Stomach (tissue), 9 donors: ENCODE data around the gene MATN1. TPM values are rescaled to one million over a fixed set of nuclear protein-coding genes. Genes with fewer than 3 reads are reported as not detected.

ENCODE experiments used
- DNase-seq, 2 donors: peaks; one replicate each; pipeline versions ENCODE4 v3.0.0 to v3.0.0-alpha.2; 2013 to 2019
- H3K27ac ChIP-seq, 5 donors: fragments of 200-600 bp in 4 of 5; sonication (generic) in 4 of 5; one replicate each; pipeline ENCODE4 v1.5.1; 2013 to 2019; ENCODE audit warnings: mild to moderate bottlenecking in 1 of 5, moderate library complexity in 1 of 5
- H3K27me3 ChIP-seq, 3 donors: fragments of 200-600 bp; sonication (generic); one replicate each; pipeline ENCODE4 v1.5.1; 2017 to 2019; ENCODE audit warnings: mixed run types in 1 of 3
- H3K36me3 ChIP-seq, 4 donors: fragments of 200-600 bp; sonication (generic); 1 replicate in 3 of 4; 2 replicates in 1 of 4; pipeline ENCODE4 v1.5.1; 2016 to 2019
- H3K4me1 ChIP-seq, 4 donors: fragments of 200-600 bp; sonication (generic); one replicate each; pipeline ENCODE4 v1.5.1; 2016 to 2019
- H3K4me3 ChIP-seq, 4 donors: fragments of 200-600 bp; sonication (generic) in 3 of 4; one replicate each; pipeline ENCODE4 v1.5.1; 2016 to 2019; ENCODE audit warnings: mild to moderate bottlenecking in 1 of 4
- H3K9me3 ChIP-seq, 4 donors: fragments of 200-600 bp; sonication (generic); one replicate each; pipeline ENCODE4 v1.5.1; 2016 to 2019
- CTCF ChIP-seq, 7 experiments: fragments of 450-650 bp in 4 of 7; fragments of 200-600 bp in 3 of 7; sonication (generic) in 3 of 7; IDR thresholded peaks; one replicate each; pipeline ENCODE4 v1.5.1; 2016 to 2019; ENCODE audit warnings: antibody characterized with exemption in 7 of 7, control low read depth in 2 of 7, mild to moderate bottlenecking in 1 of 7
- EP300 ChIP-seq: sonication (generic); formaldehyde crosslinking; IDR thresholded peaks from one replicate; pipeline ENCODE4 v1.6.1; 2017; ENCODE audit warnings: antibody characterized with exemption
- POLR2A ChIP-seq, 4 donors: fragments of 450-650 bp; IDR thresholded peaks; one replicate each; pipeline ENCODE4 v1.6.1; 2016; ENCODE audit warnings: antibody characterized with exemption in 4 of 4, control low read depth in 2 of 4, mild to moderate bottlenecking in 1 of 4, moderate library complexity in 1 of 4
- POLR2AphosphoS5 ChIP-seq, 3 donors: sonication (generic); formaldehyde crosslinking; IDR thresholded peaks; one replicate each; pipeline ENCODE4 v1.6.1; 2016; ENCODE audit warnings: antibody characterized with exemption in 3 of 3
- WGBS, 5 donors: extraction: QIAGEN DNeasy Blood & Tissue Kit in 3 of 5; methylation state at CpG; one replicate each; pipeline versions ENCODE4 v1.1.5 to v1.1.7; 2013 to 2018; 5-methylcytosine and 5-hydroxymethylcytosine counted together
- intact Hi-C: fragments of 100-400 bp; cut with DNase I; formaldehyde crosslinking; loops from one replicate; pipeline ENCODE4 v1.15.1; 2023; ENCODE audit warnings: low total_unique reads
- polyA plus RNA-seq, 3 donors: library from polyadenylated mRNA; stranded (reverse); fragments of 200-250 nt; gene quantifications; one replicate each; pipeline ENCODE4 v1.2.3, GENCODE V29; 2013
- total RNA-seq, 5 donors: library from RNA; depleted of rRNA; stranded (reverse); fragments of >200 nt; gene quantifications; one replicate each; pipeline versions ENCODE4 v1.1.0 to v1.2.3, GENCODE V29; 2014 to 2016
- donor health status: healthy with polysubstance abuse.
- donor health status: Bipolar disorder and iron deficiency.
- donor health status: healthy.

The MATN1 gene
- total and polyA plus RNA-seq, 8 donors: 1.7 TPM; not detected in 7

- Histone ChIP-seq H3K4me3 (peak overlapping the region; percentile 35 to 59 (median 58)), H3K27me3 (no peaks in the 10 kb centered on the region), H3K36me3 (peaks cover 0 to 21% (median 17%) of the 10 kb centered on the region in 4 donors), H3K27ac (peak overlapping the region in 4 of 5 donors; percentile 97 to 100 (median 100)), H3K4me1 (peaks cover 12 to 35% (median 14%) of the 10 kb centered on the region in 4 donors), H3K9me3 (peaks cover 0 to 8% (median 0%) of the 10 kb centered on the region in 4 donors)
- 33 to 60% (median 37%) methylated on average over 12 to 21 of the region's 21 CpGs for WGBS, 5 donors
- no peak for DNase-seq
- peak in 1 of 7 experiments; percentile 23 for TF ChIP-seq CTCF (IDR thresholded peaks at IDR 0.05)
- peak in 1 of 3 donors; percentile 41 for TF ChIP-seq POLR2AphosphoS5 (IDR thresholded peaks at IDR 0.05)
- TF ChIP-seq EP300: no peak
- no peak for TF ChIP-seq POLR2A (IDR thresholded peaks at IDR 0.05)
- intact Hi-C loops: loop anchor here (2.0 to 5.0 kb wide), 2 partner anchors 59 to 193 kb away; no protein-coding TSS in a partner anchor
Observed at GRCh38 chr1:30719406-30720270, 3.7 kb downstream of the MATN1 start.

GRCh38 chr1:30718636-30719405 is 4.6 kb downstream of the MATN1 start:
- TF ChIP-seq POLR2A (IDR thresholded peaks at IDR 0.05) (peak in 2 of 4 donors; percentile 72 to 77), POLR2AphosphoS5 (IDR thresholded peaks at IDR 0.05) (peak; percentile 94 to 98 (median 96)), CTCF (IDR thresholded peaks at IDR 0.05) (peak in 6 of 7 experiments; percentile 96 to 99 (median 98)), EP300 (no peak)
- peaks cover 0 to 8% (median 0%) of the 10 kb centered on the region in 4 donors for H3K9me3 ChIP-seq
- H3K4me1 ChIP-seq: peaks cover 14 to 39% (median 16%) of the 10 kb centered on the region in 4 donors
- no peaks in the 10 kb centered on the region for H3K27me3 ChIP-seq
- H3K36me3 ChIP-seq: peaks cover 0 to 13% (median 10%) of the 10 kb centered on the region in 4 donors
- peak overlapping the region; percentile 35 to 59 (median 58) for H3K4me3 ChIP-seq
- peak overlapping the region; percentile 97 to 100 (median 100) for H3K27ac ChIP-seq
- 0 to 1% (median 0%) methylated on average over 3 to 66 of the region's 66 CpGs for WGBS, 5 donors
- intact Hi-C loops: no loop called here
- peak; percentile 81 to 99 for DNase-seq

- peak overlapping the region; percentile 76 to 100 (median 100) for H3K27ac ChIP-seq
Observed at GRCh38 chr1:30718091-30718635, 5.2 kb downstream of the MATN1 start.

GRCh38 chr1:30716646-30717045 is 6.7 kb downstream of the MATN1 start:
- peaks cover 14 to 36% (median 19%) of the 10 kb centered on the region in 4 donors for H3K4me1 ChIP-seq
- H3K27me3 ChIP-seq: no peaks in the 10 kb centered on the region
- no peak overlapping the region for H3K4me3 ChIP-seq
- intact Hi-C loops: no loop called here
- whole genome bisulfite sequencing, 5 donors: 95 to 100% (median 97%) methylated on average over 2 to 8 of the region's 8 CpGs; no CpG with 5 or more reads in 1 of the 5 donors
- no peak overlapping the region for H3K27ac ChIP-seq
- DNase-seq: no peak
- H3K9me3 ChIP-seq: peaks cover 0 to 8% (median 0%) of the 10 kb centered on the region in 4 donors
- TF ChIP-seq CTCF (IDR thresholded peaks at IDR 0.05) (no peak), POLR2A (IDR thresholded peaks at IDR 0.05) (no peak), EP300 (no peak), POLR2AphosphoS5 (IDR thresholded peaks at IDR 0.05) (no peak)
- H3K36me3 ChIP-seq: no peaks in the 10 kb centered on the region

More at GRCh38 chr1:30718091-30718635, 5.2 kb downstream of the MATN1 start:
- Histone ChIP-seq H3K36me3 (peaks cover 0 to 9% (median 5%) of the 10 kb centered on the region in 4 donors), H3K9me3 (peaks cover 0 to 8% (median 0%) of the 10 kb centered on the region in 4 donors), H3K4me3 (peak overlapping the region; percentile 31 to 59 (median 34)), H3K4me1 (peaks cover 14 to 43% (median 19%) of the 10 kb centered on the region in 4 donors), H3K27me3 (no peaks in the 10 kb centered on the region)
- TF ChIP-seq POLR2AphosphoS5 (IDR thresholded peaks at IDR 0.05): peak in 1 of 3 donors; percentile 56
- TF ChIP-seq EP300: no peak
- TF ChIP-seq POLR2A (IDR thresholded peaks at IDR 0.05): no peak
- intact Hi-C loops: no loop called here
- DNase-seq: peak; percentile 99
- 1 to 4% (median 2%) methylated on average over 33 to 49 of the region's 50 CpGs for WGBS, 5 donors
